ENCODE measurements around the gene MRPL16. TPM values are rescaled to one million over a fixed set of nuclear protein-coding genes. Genes with fewer than 3 reads are reported as not detected.
A peak's percentile ranks its signal among the peaks of the same experiment; 100 is the strongest.
"Not testable (repeated sequence)": the region's sequence is repeated elsewhere in the genome, so short reads cannot be mapped to it uniquely, and the experiment has no call there.

Gene MRPL16
- polyA plus RNA-seq, 3 donors = 34.1 to 75.0 (median 71.9) TPM

- TF ChIP-seq, protein P1, sequence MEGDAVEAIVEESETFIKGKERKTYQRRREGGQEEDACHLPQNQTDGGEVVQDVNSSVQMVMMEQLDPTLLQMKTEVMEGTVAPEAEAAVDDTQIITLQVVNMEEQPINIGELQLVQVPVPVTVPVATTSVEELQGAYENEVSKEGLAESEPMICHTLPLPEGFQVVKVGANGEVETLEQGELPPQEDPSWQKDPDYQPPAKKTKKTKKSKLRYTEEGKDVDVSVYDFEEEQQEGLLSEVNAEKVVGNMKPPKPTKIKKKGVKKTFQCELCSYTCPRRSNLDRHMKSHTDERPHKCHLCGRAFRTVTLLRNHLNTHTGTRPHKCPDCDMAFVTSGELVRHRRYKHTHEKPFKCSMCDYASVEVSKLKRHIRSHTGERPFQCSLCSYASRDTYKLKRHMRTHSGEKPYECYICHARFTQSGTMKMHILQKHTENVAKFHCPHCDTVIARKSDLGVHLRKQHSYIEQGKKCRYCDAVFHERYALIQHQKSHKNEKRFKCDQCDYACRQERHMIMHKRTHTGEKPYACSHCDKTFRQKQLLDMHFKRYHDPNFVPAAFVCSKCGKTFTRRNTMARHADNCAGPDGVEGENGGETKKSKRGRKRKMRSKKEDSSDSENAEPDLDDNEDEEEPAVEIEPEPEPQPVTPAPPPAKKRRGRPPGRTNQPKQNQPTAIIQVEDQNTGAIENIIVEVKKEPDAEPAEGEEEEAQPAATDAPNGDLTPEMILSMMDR (IDR thresholded peaks at IDR 0.05) = no peak
- peaks cover 9% of the 10 kb centered on the region for H3K79me2 ChIP-seq (ENCODE audit: insufficient read depth, low read length)
- Mint-ChIP-seq H3K4me3 (no peak overlapping the region), H3K4me1 (peaks cover 17% of the 10 kb centered on the region), H3K9me3 (peaks cover 0 to 5% (median 0%) of the 10 kb centered on the region in 7 donors), H3K36me3 (peaks cover 68 to 78% of the 10 kb centered on the region in 2 donors), H3K27me3 (ENCODE audit: low read depth in 3 of 3) (peaks cover 0 to 1% (median 0%) of the 10 kb centered on the region in 3 donors), H3K27ac (peak overlapping the region in 1 of 7 donors; percentile 2)
- H3K9me3 ChIP-seq (replicated peaks in 1 of 2; ENCODE audit: control insufficient read depth in 1 of 2, insufficient read depth in 1 of 2, low read length in 2 of 2) = no peaks in the 10 kb centered on the region
- WGBS (ENCODE audit: insufficient coverage) = 95% methylated on average over 2 of the region's 4 CpGs
- DNase-seq = no peak
- no peak overlapping the region for H2AFZ ChIP-seq (ENCODE audit: insufficient read depth, low read depth, low read length, poor library complexity, severe bottlenecking)
- peaks cover 8 to 11% of the 10 kb centered on the region in 2 donors for H3K4me1 ChIP-seq (ENCODE audit: control insufficient read depth in 1 of 2, insufficient read depth in 2 of 2, low read length in 2 of 2)
- H3K27ac ChIP-seq (ENCODE audit: low read depth in 1 of 2, low read length in 2 of 2) = no peak overlapping the region
- intact Hi-C loops (cut with micrococcal nuclease) = no loop called here
- H3K27me3 ChIP-seq (ENCODE audit: control insufficient read depth in 2 of 2, insufficient read depth in 2 of 2, low read length in 2 of 2) = no peaks in the 10 kb centered on the region
- peaks cover 30% of the 10 kb centered on the region for H4K20me1 ChIP-seq (ENCODE audit: insufficient read depth, low read length)
- H3K4me2 ChIP-seq (replicated peaks; ENCODE audit: extremely low read depth, low read length, poor library complexity, severe bottlenecking) = no peak overlapping the region
- H3K9ac ChIP-seq (ENCODE audit: insufficient read depth, low read length, poor library complexity, severe bottlenecking) = no peak overlapping the region
- H3K36me3 ChIP-seq (replicated peaks in 1 of 2; ENCODE audit: control insufficient read depth in 1 of 2, insufficient read depth in 2 of 2, low read length in 2 of 2) = peaks cover 42 to 87% of the 10 kb centered on the region in 2 donors
- no peak overlapping the region for H3K4me3 ChIP-seq (replicated peaks in 1 of 3; ENCODE audit: low read depth in 2 of 3, low read length in 3 of 3)
These were observed 24.8 kb downstream of the MRPL16 start for GRCh38 chr11:59785818-59786217.

GRCh38 chr11:59784441-59784840, 26.1 kb downstream of the MRPL16 start:
- Histone ChIP-seq H3K4me1 (ENCODE audit: control insufficient read depth in 1 of 2, insufficient read depth in 2 of 2, low read length in 2 of 2) (peaks cover 8 to 11% of the 10 kb centered on the region in 2 donors), H3K79me2 (ENCODE audit: insufficient read depth, low read length) (peaks cover 11% of the 10 kb centered on the region), H4K20me1 (ENCODE audit: insufficient read depth, low read length) (peaks cover 34% of the 10 kb centered on the region), H3K36me3 (replicated peaks in 1 of 2; ENCODE audit: control insufficient read depth in 1 of 2, insufficient read depth in 2 of 2, low read length in 2 of 2) (peaks cover 35 to 87% of the 10 kb centered on the region in 2 donors)
- H3K4me3 ChIP-seq (replicated peaks in 1 of 3; ENCODE audit: low read depth in 2 of 3, low read length in 3 of 3); H3K27ac ChIP-seq (ENCODE audit: low read depth in 1 of 2, low read length in 2 of 2); DNase-seq; H3K9me3 ChIP-seq (replicated peaks in 1 of 2; ENCODE audit: control insufficient read depth in 1 of 2, insufficient read depth in 1 of 2, low read length in 2 of 2); H3K9ac ChIP-seq (ENCODE audit: insufficient read depth, low read length, poor library complexity, severe bottlenecking); H3K4me3 Mint-ChIP-seq; H3K9me3 Mint-ChIP-seq; H2AFZ ChIP-seq (ENCODE audit: insufficient read depth, low read depth, low read length, poor library complexity, severe bottlenecking); H3K27me3 Mint-ChIP-seq (ENCODE audit: low read depth in 3 of 3); H3K27me3 ChIP-seq (ENCODE audit: control insufficient read depth in 2 of 2, insufficient read depth in 2 of 2, low read length in 2 of 2); H3K4me2 ChIP-seq (replicated peaks; ENCODE audit: extremely low read depth, low read length, poor library complexity, severe bottlenecking); intact Hi-C loops (cut with micrococcal nuclease): not testable (repeated sequence)
- Mint-ChIP-seq H3K4me1 (peaks cover 19% of the 10 kb centered on the region), H3K36me3 (peaks cover 67 to 76% of the 10 kb centered on the region in 2 donors), H3K27ac (peak overlapping the region in 3 of 7 donors; percentile 2 to 74 (median 4))
- 100% methylated on average over 2 of the region's 5 CpGs for WGBS (ENCODE audit: insufficient coverage)

Measured in CD14-positive monocyte (primary cell).